LNCAP (cell line): ENCODE data around the gene NSRP1.

Source experiments
- CTCF ChIP-seq: fragments of 450-650 bp; IDR thresholded peaks from 2 replicates; pipeline ENCODE4 v1.5.1; 2017; ENCODE audit warnings: mild to moderate bottlenecking

The NSRP1 gene

GRCh38 chr17:30104575-30105339 is 11.9 kb upstream of the NSRP1 start:
- peak; percentile 92 for TF ChIP-seq CTCF

- no peak for TF ChIP-seq CTCF
Observed at GRCh38 chr17:30112794-30113193, 3.8 kb upstream of the NSRP1 start.

- no peak for TF ChIP-seq CTCF
Observed at GRCh38 chr17:30113213-30113612, 3.4 kb upstream of the NSRP1 start.

GRCh38 chr17:30116345-30116660 is 313 bp upstream of the NSRP1 start:
- no peak for TF ChIP-seq CTCF

- TF ChIP-seq CTCF: no peak
Observed at GRCh38 chr17:30117675-30118081, 1.1 kb downstream of the NSRP1 start.

- no peak for TF ChIP-seq CTCF
Observed at GRCh38 chr17:30124273-30124796, 7.7 kb downstream of the NSRP1 start.

GRCh38 chr17:30130121-30130520 is 13.5 kb downstream of the NSRP1 start:
- no peak for TF ChIP-seq CTCF

GRCh38 chr17:30132615-30133014 is 16.0 kb downstream of the NSRP1 start:
- no peak for TF ChIP-seq CTCF
